Adrenal gland (tissue), 12 donors: ENCODE data around the gene NPFFR2. TPM values are rescaled to one million over a fixed set of nuclear protein-coding genes. Genes with fewer than 3 reads are reported as not detected.

Experiments
- DNase-seq, 7 donors: peaks; one replicate each; pipeline ENCODE4 v3.0.0-alpha.2; 2019 to 2020
- H3K27ac ChIP-seq, 5 donors: fragments of 200-600 bp; sonication (generic) in 4 of 5; 1 replicate in 3 of 5; 2 replicates in 2 of 5; pipeline versions ENCODE4 v1.5.1 to v1.8.0; 2016 to 2020; ENCODE audit warnings: mild to moderate bottlenecking in 1 of 5
- H3K27me3 ChIP-seq: fragments of 200-600 bp; 2 replicates; pipeline ENCODE4 v1.8.0; 2021
- H3K36me3 ChIP-seq, 2 donors: fragments of 200-600 bp; replicated peaks in 1 of 2; 1 replicate in 1 of 2; 2 replicates in 1 of 2; pipeline versions ENCODE4 v1.5.1 to v1.8.0; 2018 to 2022
- H3K4me1 ChIP-seq, 2 donors: fragments of 200-600 bp; replicated peaks in 1 of 2; 1 replicate in 1 of 2; 2 replicates in 1 of 2; pipeline versions ENCODE4 v1.5.1 to v1.8.0; 2018 to 2021
- H3K4me3 ChIP-seq, 4 donors: fragments of 200-600 bp; sonication (generic) in 3 of 4; one replicate each; pipeline ENCODE4 v1.5.1; 2016 to 2018
- H3K9me3 ChIP-seq, 3 donors: fragments of 200-600 bp; sonication (generic) in 1 of 3; replicated peaks in 1 of 3; 1 replicate in 2 of 3; 2 replicates in 1 of 3; pipeline versions ENCODE4 v1.5.1 to v1.8.0; 2016 to 2021
- CTCF ChIP-seq, 6 experiments: fragments of 450-650 bp in 4 of 6; fragments of 200-600 bp in 2 of 6; sonication (generic) in 1 of 6; IDR thresholded peaks; 1 replicate in 5 of 6; 2 replicates in 1 of 6; pipeline versions ENCODE4 v1.5.1 to v1.8.0; 2016 to 2021; ENCODE audit warnings: antibody characterized with exemption in 6 of 6, mild to moderate bottlenecking in 2 of 6, moderate library complexity in 1 of 6
- POLR2A ChIP-seq, 2 donors: fragments of 450-650 bp; IDR thresholded peaks; one replicate each; pipeline ENCODE4 v1.6.1; 2017; ENCODE audit warnings: antibody characterized with exemption in 2 of 2, mild to moderate bottlenecking in 2 of 2, moderate library complexity in 1 of 2
- WGBS, 4 donors: extraction: QIAGEN DNeasy Blood & Tissue Kit in 2 of 4; methylation state at CpG; one replicate each; pipeline versions ENCODE4 v1.1.5 to v1.1.7; 2013 to 2017; 5-methylcytosine and 5-hydroxymethylcytosine counted together
- intact Hi-C, 2 donors: fragments of 100-400 bp; cut with DNase I; formaldehyde crosslinking; loops; one replicate each; pipeline versions ENCODE4 v1.14.1 to v1.15.0; 2022 to 2023
- polyA plus RNA-seq, 3 donors: library from polyadenylated mRNA; stranded (reverse); fragments of 200-250 nt in 2 of 3; fragments of 350-450 nt in 1 of 3; fragmentation: Illumina TruSeq in 1 of 3; extraction: RNeasy Lipid Tissue Mini Kit (QIAGEN cat#74804) in 1 of 3; gene quantifications; one replicate each; pipeline ENCODE4 v1.2.3, GENCODE V29; 2013 to 2014
- total RNA-seq, 9 donors: library from RNA; depleted of rRNA in 4 of 9; stranded (reverse); fragments of >200 nt in 4 of 9; fragments of 120-200 nt in 1 of 9; fragmentation: NEBNext Ultra II Directional in 1 of 9; extraction: Animal tissue kit (Norgen Biotek cat#: 25700) in 1 of 9; gene quantifications; one replicate each; pipeline versions ENCODE4 v1.1.0 to v1.2.4, GENCODE V29; 2013 to 2023
- donor health status: healthy with polysubstance abuse.
- donor health status: Bipolar disorder and iron deficiency.
- donor health status: DM: yes; HTN: yes; CAD: no.
- donor health status: DM: no; HTN: no; CAD: no.
- donor health status: DM: no; HTN: no; CAD: no.
- donor health status: DM: yes; HTN: yes; CAD: no.

The NPFFR2 gene
- total and polyA plus RNA-seq, 12 donors: not detected

GRCh38 chr4:72169861-72170260 lies 138.1 kb downstream of the NPFFR2 start:
- 67 to 79% (median 75%) methylated on average over 3 of the region's 3 CpGs for WGBS, 4 donors
- Histone ChIP-seq H3K27me3 (no peaks in the 10 kb centered on the region), H3K36me3 (no peaks in the 10 kb centered on the region), H3K4me3 (no peak overlapping the region), H3K4me1 (no peaks in the 10 kb centered on the region), H3K9me3 (no peaks in the 10 kb centered on the region), H3K27ac (no peak overlapping the region)
- intact Hi-C loops: no loop called here
- TF ChIP-seq CTCF (IDR thresholded peaks at IDR 0.05): no peak
- no peak for TF ChIP-seq POLR2A (IDR thresholded peaks at IDR 0.05)
- no peak for DNase-seq

- intact Hi-C loops: no loop called here
Measured at GRCh38 chr4:72171761-72172160, 140.0 kb downstream of the NPFFR2 start.

GRCh38 chr4:72179342-72179741 lies 147.5 kb downstream of the NPFFR2 start:
- TF ChIP-seq CTCF (IDR thresholded peaks at IDR 0.05) (no peak), POLR2A (IDR thresholded peaks at IDR 0.05) (no peak)
- no peaks in the 10 kb centered on the region for H3K4me1 ChIP-seq
- no peak overlapping the region for H3K27ac ChIP-seq
- H3K27me3 ChIP-seq: no peaks in the 10 kb centered on the region
- WGBS, 4 donors: 61 to 88% (median 82%) methylated on average over 1 of the region's 1 CpG
- no peaks in the 10 kb centered on the region for H3K9me3 ChIP-seq
- intact Hi-C loops: no loop called here
- no peak for DNase-seq
- no peak overlapping the region for H3K4me3 ChIP-seq
- no peaks in the 10 kb centered on the region for H3K36me3 ChIP-seq

More at GRCh38 chr4:72171761-72172160, 140.0 kb downstream of the NPFFR2 start:
- TF ChIP-seq CTCF (IDR thresholded peaks at IDR 0.05): no peak
- TF ChIP-seq POLR2A (IDR thresholded peaks at IDR 0.05): no peak
- DNase-seq: no peak
- no peak overlapping the region for H3K4me3 ChIP-seq
- no peaks in the 10 kb centered on the region for H3K4me1 ChIP-seq
- H3K36me3 ChIP-seq: no peaks in the 10 kb centered on the region
- WGBS, 4 donors: 28 to 32% (median 30%) methylated on average over 1 of the region's 1 CpG
- H3K27ac ChIP-seq: no peak overlapping the region
- H3K27me3 ChIP-seq: no peaks in the 10 kb centered on the region
- H3K9me3 ChIP-seq: no peaks in the 10 kb centered on the region

- Histone ChIP-seq H3K36me3 (no peaks in the 10 kb centered on the region), H3K4me1 (no peaks in the 10 kb centered on the region), H3K9me3 (no peaks in the 10 kb centered on the region), H3K27ac (no peak overlapping the region), H3K4me3 (no peak overlapping the region), H3K27me3 (no peaks in the 10 kb centered on the region)
- no peak for TF ChIP-seq CTCF (IDR thresholded peaks at IDR 0.05)
- DNase-seq: no peak
- intact Hi-C loops: no loop called here
- WGBS, 4 donors: 65 to 83% (median 76%) methylated on average over 1 of the region's 1 CpG
Measured at GRCh38 chr4:72186714-72187113, 154.9 kb downstream of the NPFFR2 start.
